Vagina (tissue), 2 donors: Measurements from ENCODE around the gene SORCS1.

Experiments
- POLR2A ChIP-seq, 2 donors: fragments of 450-650 bp; IDR thresholded peaks; one replicate each; pipeline ENCODE4 v1.6.1; 2017; ENCODE audit warnings: antibody characterized with exemption in 2 of 2, mild to moderate bottlenecking in 2 of 2, moderate library complexity in 2 of 2
- POLR2AphosphoS5 ChIP-seq, 2 donors: sonication (generic); formaldehyde crosslinking; IDR thresholded peaks; one replicate each; pipeline ENCODE4 v1.9.0; 2017; ENCODE audit warnings: antibody characterized with exemption in 2 of 2, mild to moderate bottlenecking in 2 of 2, low read depth in 1 of 2; ENCODE audit not compliant: insufficient read depth in 1 of 2
- TF ChIP-seq, protein P1 (sequence below), 3 experiments: fragments of 450-650 bp in 2 of 3; fragments of 200-600 bp in 1 of 3; sonication (generic) in 1 of 3; IDR thresholded peaks; one replicate each; pipeline ENCODE4 v1.5.1; 2017 to 2019; ENCODE audit warnings: antibody characterized with exemption in 3 of 3, mild to moderate bottlenecking in 2 of 3, moderate library complexity in 2 of 3

DNA sequence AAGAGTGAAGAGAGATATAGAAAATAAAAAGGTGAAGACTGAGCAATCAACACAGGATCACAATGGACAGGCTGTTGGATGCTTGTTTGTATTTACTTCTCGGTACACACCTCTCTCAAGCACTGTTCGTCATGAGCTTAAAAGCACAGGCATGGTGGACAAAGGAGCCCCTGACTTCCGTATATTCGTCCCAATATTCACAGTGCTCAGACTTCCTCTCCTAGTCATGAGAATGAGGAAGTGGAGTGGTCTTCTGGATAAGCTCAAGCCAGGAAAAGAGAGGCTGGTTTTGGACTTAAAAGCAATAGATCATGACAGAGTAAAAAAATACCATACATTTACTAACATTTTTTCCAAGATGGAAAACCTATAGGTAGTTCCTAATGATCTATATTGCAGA, 172.5 kb downstream of the SORCS1 start:
- TF ChIP-seq POLR2A (IDR thresholded peaks at IDR 0.05) (no peak), POLR2AphosphoS5 (IDR thresholded peaks at IDR 0.05; ENCODE audit: insufficient read depth in 1 of 2, low read depth in 1 of 2) (no peak)
- TF ChIP-seq, protein P1, sequence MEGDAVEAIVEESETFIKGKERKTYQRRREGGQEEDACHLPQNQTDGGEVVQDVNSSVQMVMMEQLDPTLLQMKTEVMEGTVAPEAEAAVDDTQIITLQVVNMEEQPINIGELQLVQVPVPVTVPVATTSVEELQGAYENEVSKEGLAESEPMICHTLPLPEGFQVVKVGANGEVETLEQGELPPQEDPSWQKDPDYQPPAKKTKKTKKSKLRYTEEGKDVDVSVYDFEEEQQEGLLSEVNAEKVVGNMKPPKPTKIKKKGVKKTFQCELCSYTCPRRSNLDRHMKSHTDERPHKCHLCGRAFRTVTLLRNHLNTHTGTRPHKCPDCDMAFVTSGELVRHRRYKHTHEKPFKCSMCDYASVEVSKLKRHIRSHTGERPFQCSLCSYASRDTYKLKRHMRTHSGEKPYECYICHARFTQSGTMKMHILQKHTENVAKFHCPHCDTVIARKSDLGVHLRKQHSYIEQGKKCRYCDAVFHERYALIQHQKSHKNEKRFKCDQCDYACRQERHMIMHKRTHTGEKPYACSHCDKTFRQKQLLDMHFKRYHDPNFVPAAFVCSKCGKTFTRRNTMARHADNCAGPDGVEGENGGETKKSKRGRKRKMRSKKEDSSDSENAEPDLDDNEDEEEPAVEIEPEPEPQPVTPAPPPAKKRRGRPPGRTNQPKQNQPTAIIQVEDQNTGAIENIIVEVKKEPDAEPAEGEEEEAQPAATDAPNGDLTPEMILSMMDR (IDR thresholded peaks at IDR 0.05): no peak
